Measurements from ENCODE around the gene ANKRD44.

DNA sequence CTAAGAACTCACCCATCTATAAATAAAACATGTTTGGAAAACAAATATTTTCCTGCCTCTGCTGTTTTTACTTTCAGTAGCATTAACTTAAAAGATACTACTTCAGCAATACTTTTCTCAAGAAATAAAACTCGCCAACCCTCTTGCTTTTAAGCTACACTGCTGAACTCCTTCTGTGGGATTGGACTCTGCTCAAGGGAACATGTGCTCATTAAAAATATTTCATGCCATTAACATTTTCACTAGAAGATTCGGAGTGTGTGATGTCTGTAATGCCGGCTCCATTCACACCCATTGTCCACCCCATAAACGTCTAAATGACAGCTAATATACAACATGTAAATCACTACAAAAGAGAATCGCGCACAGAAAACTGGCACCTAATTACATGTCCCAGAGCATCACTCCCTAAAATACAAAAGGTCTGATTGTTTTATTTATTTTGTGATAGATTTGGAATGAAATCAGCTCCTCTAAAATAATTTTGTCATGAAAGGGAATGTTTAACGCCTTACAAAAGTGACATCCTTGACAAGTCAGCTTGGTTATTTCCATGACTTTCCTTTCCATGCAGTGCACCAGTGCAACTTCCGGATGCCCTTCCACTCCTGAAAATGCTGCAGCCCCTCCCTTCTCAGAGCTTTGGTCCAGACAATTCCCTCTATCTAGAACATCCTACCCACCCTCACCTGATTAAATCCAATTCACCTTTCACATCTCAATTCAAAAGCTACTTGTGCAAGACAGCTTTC is 73.1 kb downstream of the ANKRD44 start:
- TF ChIP-seq GATA2 (IDR thresholded peaks at IDR 0.05; ENCODE audit: low read depth, low read length) (no peak), GATA3 (IDR thresholded peaks at IDR 0.05; ENCODE audit: low read depth, low read length) (no peak)
